Stimulated activated CD4-positive, alpha-beta T cell treated with anti-CD3 and anti-CD28 coated beads, Interleukin-4, amount 100 ng/mL, for 24 hours (primary cell): Measurements from ENCODE around the gene MSI2.
A peak's percentile ranks its signal among the peaks of the same experiment; 100 is the strongest.

Source experiments
- DNase-seq: peaks from one replicate; pipeline ENCODE4 v3.0.0-alpha.2; 2020

Gene MSI2

GRCh38 chr17:57444682-57445450, 188.5 kb downstream of the MSI2 start:
- DNase-seq = no peak

- no peak for DNase-seq
Observed at GRCh38 chr17:57445772-57446472, 189.6 kb downstream of the MSI2 start.

- no peak for DNase-seq
Observed at GRCh38 chr17:57447357-57447989, 191.2 kb downstream of the MSI2 start.

- DNase-seq = no peak
Observed at GRCh38 chr17:57447990-57448758, 191.9 kb downstream of the MSI2 start.

GRCh38 chr17:57448759-57449283, 192.5 kb downstream of the MSI2 start:
- DNase-seq = no peak

- no peak for DNase-seq
Observed at GRCh38 chr17:57451191-57451590, 194.9 kb downstream of the MSI2 start.

- DNase-seq = no peak
Observed at GRCh38 chr17:57451643-57452042, 195.3 kb downstream of the MSI2 start.

GRCh38 chr17:57453841-57454425, 197.6 kb downstream of the MSI2 start:
- DNase-seq = no peak

GRCh38 chr17:57454729-57455062, 198.4 kb downstream of the MSI2 start:
- DNase-seq = no peak

GRCh38 chr17:57455063-57455914, 199.0 kb downstream of the MSI2 start:
- peak; percentile 29 for DNase-seq

- DNase-seq = no peak
Observed at GRCh38 chr17:57456622-57457021, 200.3 kb downstream of the MSI2 start.

- no peak for DNase-seq
Observed at GRCh38 chr17:57457188-57457587, 200.9 kb downstream of the MSI2 start.

- no peak for DNase-seq
Observed at GRCh38 chr17:57458718-57459285, 202.5 kb downstream of the MSI2 start.

- peak; percentile 50 for DNase-seq
Observed at GRCh38 chr17:57459286-57459915, 203.1 kb downstream of the MSI2 start.

GRCh38 chr17:57461082-57461481, 204.8 kb downstream of the MSI2 start:
- DNase-seq = peak; percentile 46

- DNase-seq = no peak
Observed at GRCh38 chr17:57462007-57462579, 205.8 kb downstream of the MSI2 start.

GRCh38 chr17:57463103-57463885, 207.0 kb downstream of the MSI2 start:
- peak; percentile 90 for DNase-seq

- no peak for DNase-seq
Observed at GRCh38 chr17:57464191-57464864, 208.0 kb downstream of the MSI2 start.

- DNase-seq = no peak
Observed at GRCh38 chr17:57465610-57466009, 209.3 kb downstream of the MSI2 start.
